GM19239 (cell line): ENCODE measurements around the gene PRKN.

ENCODE experiments used
- DNase-seq: peaks from one replicate; pipeline ENCODE4 v3.0.0; 2011; ENCODE audit warnings: low spot score; ENCODE audit not compliant: insufficient read length
- FAIRE-seq: peaks from 2 replicates; lab custom pipeline; 2011; peaks lifted over from hg19 to GRCh38; lab: Jason Lieb, UNC

PRKN gene

GRCh38 chr6:162344646-162345010 is 382.9 kb downstream of the PRKN start:
- DNase-seq, result no peak
- no peak for FAIRE-seq

- FAIRE-seq, result no peak
Measured at GRCh38 chr6:162343936-162344645, 383.5 kb downstream of the PRKN start.

GRCh38 chr6:162343198-162343935 is 384.2 kb downstream of the PRKN start:
- FAIRE-seq, result no peak

More at GRCh38 chr6:162343936-162344645, 383.5 kb downstream of the PRKN start:
- no peak for DNase-seq

GRCh38 chr6:162337412-162337811 is 390.2 kb downstream of the PRKN start:
- FAIRE-seq, result no peak
- no peak for DNase-seq

More at GRCh38 chr6:162343198-162343935, 384.2 kb downstream of the PRKN start:
- DNase-seq, result no peak

GRCh38 chr6:162336359-162336758 is 391.2 kb downstream of the PRKN start:
- no peak for DNase-seq
- FAIRE-seq, result no peak

- DNase-seq (no peak), FAIRE-seq (no peak)
Measured at GRCh38 chr6:162332365-162332764, 395.2 kb downstream of the PRKN start.

- DNase-seq, result no peak
Measured at GRCh38 chr6:162331911-162332310, 395.7 kb downstream of the PRKN start.

GRCh38 chr6:162325826-162326225 is 401.7 kb downstream of the PRKN start:
- FAIRE-seq (no peak), DNase-seq (no peak)

More at GRCh38 chr6:162331911-162332310, 395.7 kb downstream of the PRKN start:
- no peak for FAIRE-seq

- FAIRE-seq (no peak), DNase-seq (no peak)
Measured at GRCh38 chr6:162325051-162325450, 402.5 kb downstream of the PRKN start.

GRCh38 chr6:162315291-162315690 is 412.3 kb downstream of the PRKN start:
- no peak for FAIRE-seq
- DNase-seq, result no peak

- no peak for DNase-seq
Measured at GRCh38 chr6:162313922-162314660, 413.5 kb downstream of the PRKN start.

GRCh38 chr6:162307865-162308264 is 419.7 kb downstream of the PRKN start:
- FAIRE-seq, result no peak
- DNase-seq, result no peak

More at GRCh38 chr6:162313922-162314660, 413.5 kb downstream of the PRKN start:
- no peak for FAIRE-seq

GRCh38 chr6:162306616-162307015 is 420.9 kb downstream of the PRKN start:
- FAIRE-seq (no peak), DNase-seq (no peak)

- DNase-seq (no peak), FAIRE-seq (no peak)
Measured at GRCh38 chr6:162301128-162301527, 426.4 kb downstream of the PRKN start.

GRCh38 chr6:162294029-162294428 is 433.5 kb downstream of the PRKN start:
- DNase-seq (no peak), FAIRE-seq (no peak)

- no peak for DNase-seq
- FAIRE-seq, result no peak
Measured at GRCh38 chr6:162292915-162293314, 434.7 kb downstream of the PRKN start.

GRCh38 chr6:162290846-162291465 is 436.6 kb downstream of the PRKN start:
- DNase-seq (no peak), FAIRE-seq (no peak)

GRCh38 chr6:162289972-162290371 is 437.6 kb downstream of the PRKN start:
- no peak for DNase-seq
- FAIRE-seq, result no peak

- no peak for DNase-seq
- no peak for FAIRE-seq
Measured at GRCh38 chr6:162273986-162274385, 453.6 kb downstream of the PRKN start.

- DNase-seq (no peak), FAIRE-seq (no peak)
Measured at GRCh38 chr6:162271922-162272321, 455.6 kb downstream of the PRKN start.
